ENCODE measurements around the gene MAML3. TPM values are rescaled to one million over a fixed set of nuclear protein-coding genes. Genes with fewer than 3 reads are reported as not detected.

MAML3 gene
- polyA plus RNA-seq, 1 donor (not counting 4 experiments of a cell fraction or from before 2014, with no cell fraction given), result 0.68 TPM

DNA sequence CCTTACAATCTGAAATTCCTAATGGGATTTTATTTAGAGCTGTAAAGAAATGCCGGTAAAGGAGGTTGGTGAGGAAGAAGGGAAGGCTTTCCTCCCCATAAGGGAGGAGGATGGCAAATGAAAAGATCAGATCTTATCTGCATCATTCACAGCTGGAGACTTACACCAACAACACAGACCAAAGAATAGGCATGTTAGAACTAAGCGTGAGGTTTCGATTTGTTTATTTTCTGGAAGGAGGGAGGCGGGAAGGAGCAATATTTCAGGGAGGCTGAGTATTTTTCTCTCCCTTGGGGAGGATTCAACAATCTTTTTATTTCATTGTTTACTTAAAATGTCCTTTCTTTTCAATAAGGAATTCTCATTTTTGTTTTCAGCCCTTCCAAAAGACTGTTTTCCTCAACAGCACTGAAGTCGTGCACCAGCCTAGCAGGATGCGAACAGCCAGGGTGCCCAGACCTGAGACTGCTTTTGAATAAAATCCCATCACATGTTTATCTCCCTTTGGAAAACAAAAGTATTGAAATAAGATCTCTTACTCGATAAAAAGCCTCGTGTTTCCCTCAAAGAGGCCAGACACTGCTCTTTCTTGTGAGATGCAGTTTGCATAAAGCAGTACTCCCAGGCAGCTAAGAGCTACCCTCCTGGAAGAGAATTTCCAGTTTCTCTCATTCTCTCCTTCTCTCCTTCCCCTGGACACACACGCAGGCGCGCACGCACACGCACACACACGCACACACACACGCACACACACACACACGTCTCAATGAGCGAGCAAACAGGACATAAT, 252.3 kb downstream of the MAML3 start:
- Histone ChIP-seq H3K9me3 (ENCODE audit: control insufficient read depth, low read depth, low read length) (no peaks in the 10 kb centered on the region), H3K9me1 (ENCODE audit: control insufficient read depth, extremely low read depth, insufficient read depth, low read length) (no peaks in the 10 kb centered on the region), H3K4me3 (ENCODE audit: control insufficient read depth in 2 of 3, extremely low read depth in 1 of 3, insufficient read depth in 2 of 3, low read depth in 1 of 3, low read length in 3 of 3) (peak overlapping the region in 1 of 3 experiments; percentile 23), H3K79me2 (ENCODE audit: control insufficient read depth, insufficient read depth, low read length) (no peaks in the 10 kb centered on the region), H3K9ac (ENCODE audit: control insufficient read depth, extremely low read depth, insufficient read depth, low read length) (peak overlapping the region; percentile 22), H2AFZ (ENCODE audit: control insufficient read depth, low read length) (peak overlapping the region; percentile 12), H3K4me1 (ENCODE audit: control insufficient read depth, extremely low read depth, insufficient read depth, low read length) (peaks cover 18% of the 10 kb centered on the region), H3K36me3 (ENCODE audit: control insufficient read depth in 2 of 2, extremely low read depth in 1 of 2, insufficient read depth in 2 of 2, low read length in 2 of 2) (no peaks in the 10 kb centered on the region), H4K20me1 (ENCODE audit: control insufficient read depth, extremely low read depth, insufficient read depth, low read length) (no peaks in the 10 kb centered on the region), H3K27me3 (ENCODE audit: control insufficient read depth, extremely low read depth, insufficient read depth, low read length) (peaks cover 3% of the 10 kb centered on the region), H3K27ac (ENCODE audit: control insufficient read depth, insufficient read depth, low read length) (peak overlapping the region; percentile 10), H3K4me2 (ENCODE audit: control insufficient read depth, extremely low read depth, insufficient read depth, low read depth, low read length) (peak overlapping the region; percentile 76)
- peak; percentile 71 for FAIRE-seq
- dilution Hi-C loops (cut with MboI; ENCODE audit: extremely low pct_ligation_motif_present, low sequenced_read_pairs), result no loop called here
- TF ChIP-seq EZH2 (IDR thresholded peaks at IDR 0.05; ENCODE audit: low read length), result no peak
- TF ChIP-seq, protein P1, sequence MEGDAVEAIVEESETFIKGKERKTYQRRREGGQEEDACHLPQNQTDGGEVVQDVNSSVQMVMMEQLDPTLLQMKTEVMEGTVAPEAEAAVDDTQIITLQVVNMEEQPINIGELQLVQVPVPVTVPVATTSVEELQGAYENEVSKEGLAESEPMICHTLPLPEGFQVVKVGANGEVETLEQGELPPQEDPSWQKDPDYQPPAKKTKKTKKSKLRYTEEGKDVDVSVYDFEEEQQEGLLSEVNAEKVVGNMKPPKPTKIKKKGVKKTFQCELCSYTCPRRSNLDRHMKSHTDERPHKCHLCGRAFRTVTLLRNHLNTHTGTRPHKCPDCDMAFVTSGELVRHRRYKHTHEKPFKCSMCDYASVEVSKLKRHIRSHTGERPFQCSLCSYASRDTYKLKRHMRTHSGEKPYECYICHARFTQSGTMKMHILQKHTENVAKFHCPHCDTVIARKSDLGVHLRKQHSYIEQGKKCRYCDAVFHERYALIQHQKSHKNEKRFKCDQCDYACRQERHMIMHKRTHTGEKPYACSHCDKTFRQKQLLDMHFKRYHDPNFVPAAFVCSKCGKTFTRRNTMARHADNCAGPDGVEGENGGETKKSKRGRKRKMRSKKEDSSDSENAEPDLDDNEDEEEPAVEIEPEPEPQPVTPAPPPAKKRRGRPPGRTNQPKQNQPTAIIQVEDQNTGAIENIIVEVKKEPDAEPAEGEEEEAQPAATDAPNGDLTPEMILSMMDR (optimal IDR thresholded peaks at IDR 0.05 in 1 of 3, IDR thresholded peaks at IDR 0.05 in 1 of 3, conservative IDR thresholded peaks at IDR 0.05 in 1 of 3; ENCODE audit: extremely low read depth in 1 of 3, insufficient read depth in 2 of 3, low read length in 3 of 3), result no peak
- DNase-seq (ENCODE audit: low read depth, low spot score), result no peak

DNA sequence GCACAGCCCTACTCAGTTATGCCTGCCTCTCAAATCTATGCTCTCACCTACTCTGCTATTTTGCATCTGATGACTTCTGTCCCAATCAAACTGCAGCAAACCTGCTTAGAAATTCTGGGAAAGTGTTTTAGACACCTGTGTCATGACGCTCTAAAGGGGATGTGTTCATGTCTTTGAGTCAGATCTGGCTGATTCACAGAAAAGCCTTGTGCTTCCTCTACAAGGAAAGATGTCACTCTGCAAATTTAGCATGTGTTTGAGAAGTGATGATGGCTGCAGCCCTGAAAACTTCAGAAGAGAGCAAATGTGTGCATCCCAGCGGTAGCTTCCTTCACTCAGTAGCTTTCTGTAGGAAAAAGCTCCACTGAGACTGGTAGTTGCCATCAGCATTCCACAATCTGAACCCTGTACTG, 253.0 kb downstream of the MAML3 start:
- Histone ChIP-seq H3K4me1 (ENCODE audit: control insufficient read depth, extremely low read depth, insufficient read depth, low read length) (peaks cover 18% of the 10 kb centered on the region), H3K27ac (ENCODE audit: control insufficient read depth, insufficient read depth, low read length) (no peak overlapping the region), H3K36me3 (ENCODE audit: control insufficient read depth in 2 of 2, extremely low read depth in 1 of 2, insufficient read depth in 2 of 2, low read length in 2 of 2) (no peaks in the 10 kb centered on the region), H3K79me2 (ENCODE audit: control insufficient read depth, insufficient read depth, low read length) (no peaks in the 10 kb centered on the region), H3K9me1 (ENCODE audit: control insufficient read depth, extremely low read depth, insufficient read depth, low read length) (no peaks in the 10 kb centered on the region), H3K9ac (ENCODE audit: control insufficient read depth, extremely low read depth, insufficient read depth, low read length) (no peak overlapping the region), H3K27me3 (ENCODE audit: control insufficient read depth, extremely low read depth, insufficient read depth, low read length) (peaks cover 3% of the 10 kb centered on the region), H3K9me3 (ENCODE audit: control insufficient read depth, low read depth, low read length) (no peaks in the 10 kb centered on the region), H2AFZ (ENCODE audit: control insufficient read depth, low read length) (no peak overlapping the region), H4K20me1 (ENCODE audit: control insufficient read depth, extremely low read depth, insufficient read depth, low read length) (no peaks in the 10 kb centered on the region), H3K4me2 (ENCODE audit: control insufficient read depth, extremely low read depth, insufficient read depth, low read depth, low read length) (peak overlapping the region; percentile 76), H3K4me3 (ENCODE audit: control insufficient read depth in 2 of 3, extremely low read depth in 1 of 3, insufficient read depth in 2 of 3, low read depth in 1 of 3, low read length in 3 of 3) (no peak overlapping the region)
- dilution Hi-C loops (cut with MboI; ENCODE audit: extremely low pct_ligation_motif_present, low sequenced_read_pairs), result no loop called here
- TF ChIP-seq EZH2 (IDR thresholded peaks at IDR 0.05; ENCODE audit: low read length), result no peak
- TF ChIP-seq, protein P1 (optimal IDR thresholded peaks at IDR 0.05 in 1 of 3, IDR thresholded peaks at IDR 0.05 in 1 of 3, conservative IDR thresholded peaks at IDR 0.05 in 1 of 3; ENCODE audit: extremely low read depth in 1 of 3, insufficient read depth in 2 of 3, low read length in 3 of 3), result no peak
- DNase-seq (ENCODE audit: low read depth, low spot score), result no peak
- FAIRE-seq, result peak; percentile 60
